Endothelial cell of umbilical vein (primary cell): Measurements from ENCODE around the gene EML2. TPM values are rescaled to one million over a fixed set of nuclear protein-coding genes. Genes with fewer than 3 reads are reported as not detected.
A peak's percentile ranks its signal among the peaks of the same experiment; 100 is the strongest.

ENCODE experiments used
- BruUV-seq: library from RNA; stranded (reverse); fragments of 400-500 nt; replicated peaks from 2 replicates; lab custom pipeline; 2021; lab: Mats Ljungman, UMichigan
- CTCF ChIA-PET: fragments of 300-600, 350-600 bp; sonication (Branson Sonifier 250); formaldehyde crosslinking; loops from one replicate; lab custom pipeline; 2021; ENCODE audit warnings: antibody characterized with exemption, inconsistent platforms; lab: Charles Lee
- POLR2A ChIA-PET: fragments of 300-600, 350-600 bp; sonication (Branson Sonifier 250); formaldehyde crosslinking; loops from one replicate; lab custom pipeline; 2021; ENCODE audit warnings: antibody characterized with exemption, inconsistent platforms; lab: Charles Lee
- DNase-seq: peaks from one replicate; pipeline ENCODE4 v3.0.0-alpha.2; 2011; ENCODE audit warnings: low read depth, low spot score
- FAIRE-seq: peaks from 2 replicates; lab custom pipeline; 2011; peaks lifted over from hg19 to GRCh38; lab: Jason Lieb, UNC
- H2AFZ ChIP-seq: 2 replicates; pipeline ENCODE4 v1.6.0; 2012; ENCODE audit warnings: low read depth, low read length, control low read depth, inconsistent platforms
- H3K27ac ChIP-seq: 2 replicates; pipeline ENCODE4 v1.5.1; 2011; ENCODE audit warnings: low read depth, mild to moderate bottlenecking, control low read depth, low read length, moderate library complexity; ENCODE audit not compliant: insufficient read depth
- H3K27me3 ChIP-seq, 2 experiments: 2 replicates each; pipeline versions ENCODE4 v1.6.0 to v1.6.1; 2011; ENCODE audit warnings: low read length in 2 of 2, mixed read lengths in 1 of 2; ENCODE audit not compliant: control insufficient read depth in 2 of 2, insufficient read depth in 2 of 2
- H3K36me3 ChIP-seq, 2 experiments: 2 replicates in 1 of 2; 3 replicates in 1 of 2; pipeline ENCODE4 v1.5.1; 2011; ENCODE audit warnings: low read length in 2 of 2, mild to moderate bottlenecking in 1 of 2, moderate library complexity in 1 of 2; ENCODE audit not compliant: control insufficient read depth in 2 of 2, insufficient read depth in 2 of 2; ENCODE audit errors: extremely low read depth in 1 of 2
- H3K4me1 ChIP-seq: 3 replicates; pipeline ENCODE4 v1.5.1; 2011; ENCODE audit warnings: mild to moderate bottlenecking, low read length; ENCODE audit not compliant: control insufficient read depth, insufficient read depth; ENCODE audit errors: extremely low read depth
- H3K4me2 ChIP-seq: 2 replicates; pipeline ENCODE4 v1.6.1; 2011; ENCODE audit warnings: low read length, control low read depth, mixed read lengths; ENCODE audit not compliant: insufficient read depth
- H3K4me3 ChIP-seq, 3 experiments: fragments of 200-600 bp in 1 of 3; sonication (generic), shearing (Covaris generic) in 1 of 3; replicated peaks in 1 of 3; 2 replicates each; pipeline ENCODE4 v1.5.1; 2011 to 2016; ENCODE audit warnings: control low read depth in 3 of 3, low read length in 3 of 3, mild to moderate bottlenecking in 2 of 3, inconsistent platforms in 1 of 3, low read depth in 1 of 3, moderate library complexity in 1 of 3; ENCODE audit not compliant: insufficient read depth in 1 of 3
- H3K79me2 ChIP-seq: 2 replicates; pipeline ENCODE4 v1.6.0; 2012; ENCODE audit warnings: low read length, inconsistent platforms; ENCODE audit not compliant: control insufficient read depth, insufficient read depth
- H3K9ac ChIP-seq: replicated peaks from 2 replicates; pipeline ENCODE3; 2011; ENCODE audit warnings: low read length, control low read depth; ENCODE audit not compliant: insufficient read depth; ENCODE audit errors: extremely low read depth
- H3K9me1 ChIP-seq: replicated peaks from 3 replicates; pipeline ENCODE4 v1.6.0; 2011; ENCODE audit warnings: mild to moderate bottlenecking, low read length; ENCODE audit not compliant: control insufficient read depth, insufficient read depth; ENCODE audit errors: extremely low read depth
- H3K9me3 ChIP-seq: replicated peaks from 2 replicates; pipeline ENCODE4 v1.5.1; 2012; ENCODE audit warnings: low read length, inconsistent platforms; ENCODE audit not compliant: control insufficient read depth, insufficient read depth
- H4K20me1 ChIP-seq: replicated peaks from 2 replicates; pipeline ENCODE3; 2011; ENCODE audit warnings: mild to moderate bottlenecking, low read length; ENCODE audit not compliant: control insufficient read depth, insufficient read depth; ENCODE audit errors: extremely low read depth
- EZH2 ChIP-seq: IDR thresholded peaks from 2 replicates; pipeline ENCODE4 v1.6.1; 2012; ENCODE audit warnings: borderline replicate concordance, low read depth, mild to moderate bottlenecking, moderate library complexity, low read length, inconsistent platforms; ENCODE audit not compliant: severe bottlenecking
- FOS ChIP-seq: IDR thresholded peaks from 2 replicates; pipeline ENCODE4 v1.6.1; 2011; ENCODE audit warnings: mild to moderate bottlenecking, low read length, moderate library complexity, borderline replicate concordance; ENCODE audit not compliant: insufficient read depth
- GATA2 ChIP-seq: IDR thresholded peaks from 2 replicates; pipeline ENCODE4 v1.7.0; 2011; ENCODE audit warnings: low read depth, mild to moderate bottlenecking, moderate library complexity, mixed read lengths, low read length; ENCODE audit not compliant: insufficient read length, insufficient read depth
- JUN ChIP-seq: IDR thresholded peaks from 2 replicates; pipeline ENCODE4 v1.6.1; 2011; ENCODE audit warnings: borderline replicate concordance, low read depth; ENCODE audit not compliant: insufficient read length, insufficient read depth
- MYC ChIP-seq: IDR thresholded peaks from one replicate; pipeline ENCODE4 v1.6.1; 2011; ENCODE audit warnings: mild to moderate bottlenecking, low read depth, low read length
- POLR2A ChIP-seq: IDR thresholded peaks from 2 replicates; pipeline ENCODE4 v1.6.1; 2012; ENCODE audit warnings: low read depth, mild to moderate bottlenecking, control low read depth, low read length
- POLR2AphosphoS5 ChIP-seq: IDR thresholded peaks from 2 replicates; pipeline ENCODE4 v1.6.1; 2012; ENCODE audit warnings: low read depth, mild to moderate bottlenecking, control low read depth, low read length, moderate library complexity; ENCODE audit not compliant: insufficient read depth
- dilution Hi-C: fragments of 300-500 bp; cut with MboI; formaldehyde crosslinking; loops from one replicate; pipeline ENCODE4 v1.15.0; 2019; ENCODE audit warnings: low sequenced_read_pairs; ENCODE audit not compliant: extremely low pct_ligation_motif_present
- intact Hi-C: fragments of 100-400 bp; cut with micrococcal nuclease; formaldehyde crosslinking; loops from one replicate; pipeline ENCODE4 v1.10.0; 2022
- polyA plus RNA-seq, 4 experiments: library from polyadenylated mRNA; depleted of rRNA in 3 of 4; stranded (reverse) in 3 of 4; unstranded in 1 of 4; fragments of >200 nt; gene quantifications; 2 replicates each; pipeline versions ENCODE4 v1.2.1 to v1.2.3, GENCODE V29; 2011 to 2012; ENCODE audit warnings: missing spikeins in 1 of 4
- total RNA-seq: library from RNA; stranded (reverse); gene quantifications from 2 replicates; pipeline ENCODE4 v1.2.3, GENCODE V29; 2021
- TF ChIP-seq, protein P1 (sequence below): IDR thresholded peaks from 2 replicates; pipeline ENCODE4 v1.6.1; 2011; ENCODE audit not compliant: insufficient read depth, insufficient read length
- TF ChIP-seq, protein P2 (sequence below), 2 donors: IDR thresholded peaks; 1 replicate in 1 of 2; 2 replicates in 1 of 2; pipeline ENCODE4 v1.5.1; 2011; ENCODE audit warnings: low read length in 2 of 2, mild to moderate bottlenecking in 2 of 2, moderate library complexity in 2 of 2, control low read depth in 1 of 2, inconsistent platforms in 1 of 2, low read depth in 1 of 2; ENCODE audit not compliant: insufficient read depth in 1 of 2; ENCODE audit errors: extremely low read depth in 1 of 2

EML2 gene
- total and polyA plus RNA-seq, 2 donors (not counting 3 experiments of a cell fraction or from before 2014, with no cell fraction given) = 23.3 to 28.9 TPM

DNA sequence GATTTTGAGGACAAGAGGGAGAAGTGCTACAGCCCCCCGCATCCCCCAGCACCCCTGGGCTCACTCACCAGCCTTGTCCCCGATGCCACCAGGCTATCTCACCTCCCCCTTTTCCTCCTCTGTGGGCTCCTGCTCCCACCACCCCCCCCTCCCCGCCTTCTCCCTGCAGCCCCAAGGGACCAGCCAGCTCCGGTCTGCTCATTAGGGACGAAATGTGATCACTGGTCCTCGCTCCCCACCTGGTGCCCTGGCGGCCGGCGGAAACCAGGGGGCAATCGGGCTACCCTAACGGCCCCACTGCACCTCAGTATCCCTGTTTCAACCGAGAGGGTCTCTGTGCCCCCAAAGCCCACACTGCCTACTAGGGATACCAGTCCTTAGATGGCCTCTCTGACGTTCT lies 39.9 kb downstream of the EML2 start:
- ChIA-PET CTCF (interaction anchor here (0.8 to 2.9 kb wide), 7 partner anchors 7 to 103 kb away, joined by 3 to 25 read pairs (median 4); no protein-coding TSS in a partner anchor), POLR2A (interaction anchor here (1.2 kb wide), 1 partner anchor 15 kb away, joined by 3 read pairs; no protein-coding TSS in a partner anchor)
- intact Hi-C loops = no loop called here
- Histone ChIP-seq H3K9me1 (no peaks in the 10 kb centered on the region), H3K27me3 (no peaks in the 10 kb centered on the region), H4K20me1 (no peaks in the 10 kb centered on the region), H3K9me3 (no peaks in the 10 kb centered on the region), H3K9ac (peak overlapping the region; percentile 74), H3K4me2 (peak overlapping the region; percentile 90), H3K79me2 (peaks cover 53% of the 10 kb centered on the region), H3K4me3 (peak overlapping the region in 2 of 3 experiments; percentile 6 to 80), H2AFZ (peak overlapping the region; percentile 24), H3K36me3 (no peaks in the 10 kb centered on the region), H3K4me1 (peaks cover 59% of the 10 kb centered on the region), H3K27ac (peak overlapping the region; percentile 96)
- DNase-seq = no peak
- dilution Hi-C loops = no loop called here
- no TSS peak for BruUV-seq
- TF ChIP-seq, protein P1, sequence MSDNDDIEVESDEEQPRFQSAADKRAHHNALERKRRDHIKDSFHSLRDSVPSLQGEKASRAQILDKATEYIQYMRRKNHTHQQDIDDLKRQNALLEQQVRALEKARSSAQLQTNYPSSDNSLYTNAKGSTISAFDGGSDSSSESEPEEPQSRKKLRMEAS = no peak
- FAIRE-seq = no peak

DNA sequence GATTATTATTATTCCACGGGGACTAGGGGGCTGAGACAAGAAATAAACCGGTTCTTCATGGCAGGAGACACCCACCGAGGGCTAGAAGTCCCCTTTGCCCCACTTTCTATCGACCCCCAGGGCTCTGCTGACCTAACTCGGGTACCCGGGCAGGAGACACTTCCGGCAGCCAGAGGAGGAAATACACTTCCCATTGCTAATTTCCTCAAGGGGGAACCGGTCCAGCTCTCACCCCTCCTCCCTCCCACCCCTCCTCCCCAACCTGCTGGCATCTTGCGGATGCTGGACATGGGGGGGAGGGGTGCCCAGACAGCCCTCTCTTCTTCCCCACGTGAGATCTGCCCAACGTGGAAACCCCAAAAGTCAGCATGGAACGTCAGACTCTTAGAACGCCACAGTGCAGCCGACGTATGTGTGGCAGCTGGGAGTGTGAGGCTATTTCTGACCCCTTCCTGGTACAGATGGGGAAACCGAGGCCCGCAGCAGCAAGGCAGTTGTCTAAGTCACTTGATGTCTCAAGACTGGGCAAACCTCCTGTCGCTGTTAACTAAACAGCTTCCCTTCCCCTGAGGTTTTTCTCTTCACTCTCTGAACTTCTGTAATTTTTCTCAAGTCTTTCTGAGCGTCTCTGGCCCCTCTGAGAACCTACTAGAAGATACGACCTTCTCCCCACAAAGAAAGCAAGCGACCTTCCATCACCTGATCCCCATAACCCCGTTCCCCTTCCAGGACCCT lies 40.8 kb downstream of the EML2 start:
- Histone ChIP-seq H4K20me1 (no peaks in the 10 kb centered on the region), H3K27ac (peak overlapping the region; percentile 96), H3K4me1 (peaks cover 62% of the 10 kb centered on the region), H2AFZ (peak overlapping the region; percentile 40), H3K79me2 (peaks cover 56% of the 10 kb centered on the region), H3K9me3 (no peaks in the 10 kb centered on the region), H3K4me2 (peak overlapping the region; percentile 90), H3K4me3 (peak overlapping the region in 1 of 3 experiments; percentile 68), H3K9me1 (no peaks in the 10 kb centered on the region), H3K27me3 (no peaks in the 10 kb centered on the region), H3K9ac (peak overlapping the region; percentile 74), H3K36me3 (no peaks in the 10 kb centered on the region)
- CTCF ChIA-PET = interaction anchor here (1.0 to 2.9 kb wide), 7 partner anchors 8 to 102 kb away, joined by 3 to 25 read pairs (median 4); no protein-coding TSS in a partner anchor
- dilution Hi-C loops (no loop called here), intact Hi-C loops (loop anchor here (1.0 kb wide), 1 partner anchor 14 kb away; the partner anchor contains the start of gene OPA3)
- BruUV-seq = TSS peak; percentile 82
- DNase-seq (peak; percentile 63), FAIRE-seq (peak; percentile 93)
- TF ChIP-seq POLR2A = peak; percentile 56
- TF ChIP-seq, protein P1 = no peak
- no peak for TF ChIP-seq EZH2
- TF ChIP-seq POLR2AphosphoS5 = peak; percentile 96
- peak; percentile 35 for TF ChIP-seq GATA2
- peak; percentile 35 for TF ChIP-seq JUN
- peak; percentile 41 for TF ChIP-seq MYC
- peak; percentile 57 for TF ChIP-seq FOS
- TF ChIP-seq, protein P2, sequence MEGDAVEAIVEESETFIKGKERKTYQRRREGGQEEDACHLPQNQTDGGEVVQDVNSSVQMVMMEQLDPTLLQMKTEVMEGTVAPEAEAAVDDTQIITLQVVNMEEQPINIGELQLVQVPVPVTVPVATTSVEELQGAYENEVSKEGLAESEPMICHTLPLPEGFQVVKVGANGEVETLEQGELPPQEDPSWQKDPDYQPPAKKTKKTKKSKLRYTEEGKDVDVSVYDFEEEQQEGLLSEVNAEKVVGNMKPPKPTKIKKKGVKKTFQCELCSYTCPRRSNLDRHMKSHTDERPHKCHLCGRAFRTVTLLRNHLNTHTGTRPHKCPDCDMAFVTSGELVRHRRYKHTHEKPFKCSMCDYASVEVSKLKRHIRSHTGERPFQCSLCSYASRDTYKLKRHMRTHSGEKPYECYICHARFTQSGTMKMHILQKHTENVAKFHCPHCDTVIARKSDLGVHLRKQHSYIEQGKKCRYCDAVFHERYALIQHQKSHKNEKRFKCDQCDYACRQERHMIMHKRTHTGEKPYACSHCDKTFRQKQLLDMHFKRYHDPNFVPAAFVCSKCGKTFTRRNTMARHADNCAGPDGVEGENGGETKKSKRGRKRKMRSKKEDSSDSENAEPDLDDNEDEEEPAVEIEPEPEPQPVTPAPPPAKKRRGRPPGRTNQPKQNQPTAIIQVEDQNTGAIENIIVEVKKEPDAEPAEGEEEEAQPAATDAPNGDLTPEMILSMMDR (IDR thresholded peaks at IDR 0.05; ENCODE audit: extremely low read depth in 1 of 2, insufficient read depth in 1 of 2, low read depth in 1 of 2, low read length in 2 of 2) = no peak
- POLR2A ChIA-PET = interaction anchor here (0.6 to 1.2 kb wide), 3 partner anchors 15 to 91 kb away, joined by 3 to 7 read pairs (median 5); no protein-coding TSS in a partner anchor
